Epidermal melanocyte (primary cell): Measurements from ENCODE around the gene CHRNB2.
"Not testable (repeated sequence)": the region's sequence is repeated elsewhere in the genome, so short reads cannot be mapped to it uniquely, and the experiment has no call there.

Source experiments
- DNase-seq: peaks from one replicate; pipeline ENCODE4 v3.0.0; 2011; ENCODE audit warnings: low spot score; ENCODE audit not compliant: insufficient read length

The CHRNB2 gene

GRCh38 chr1:154567386-154568156 is at the start of gene CHRNB2:
TSS of gene CHRNB2 (plus strand) at chr1:154567778. CDS start at chr1:154568045, 267 bp downstream.
- peak; percentile 69 for DNase-seq

- no peak for DNase-seq
Observed at GRCh38 chr1:154519591-154519991, 48.0 kb upstream of the CHRNB2 start.

- no peak for DNase-seq
Observed at GRCh38 chr1:154520333-154520732, 47.2 kb upstream of the CHRNB2 start.

- no peak for DNase-seq
Observed at GRCh38 chr1:154521695-154522094, 45.9 kb upstream of the CHRNB2 start.

GRCh38 chr1:154524881-154525280 is 42.7 kb upstream of the CHRNB2 start:
- DNase-seq, result no peak

GRCh38 chr1:154527192-154527591 is 40.4 kb upstream of the CHRNB2 start:
- no peak for DNase-seq

- no peak for DNase-seq
Observed at GRCh38 chr1:154529308-154529707, 38.3 kb upstream of the CHRNB2 start.

- DNase-seq, result not testable (repeated sequence)
Observed at GRCh38 chr1:154531950-154532349, 35.6 kb upstream of the CHRNB2 start.

- DNase-seq, result no peak
Observed at GRCh38 chr1:154533952-154534844, 33.4 kb upstream of the CHRNB2 start.

GRCh38 chr1:154536570-154536969 is 31.0 kb upstream of the CHRNB2 start:
- peak; percentile 70 for DNase-seq

- DNase-seq, result no peak
Observed at GRCh38 chr1:154539486-154540483, 27.8 kb upstream of the CHRNB2 start.

GRCh38 chr1:154541231-154541630 is 26.3 kb upstream of the CHRNB2 start:
- DNase-seq, result no peak

- peak; percentile 73 for DNase-seq
Observed at GRCh38 chr1:154546264-154547063, 21.1 kb upstream of the CHRNB2 start.

GRCh38 chr1:154547105-154547732 is 20.4 kb upstream of the CHRNB2 start:
- DNase-seq, result no peak

GRCh38 chr1:154548028-154548427 is 19.6 kb upstream of the CHRNB2 start:
- no peak for DNase-seq

- no peak for DNase-seq
Observed at GRCh38 chr1:154549202-154549770, 18.3 kb upstream of the CHRNB2 start.

- DNase-seq, result no peak
Observed at GRCh38 chr1:154550070-154550469, 17.5 kb upstream of the CHRNB2 start.

GRCh38 chr1:154550657-154551056 is 16.9 kb upstream of the CHRNB2 start:
- DNase-seq, result no peak

GRCh38 chr1:154551474-154551873 is 16.1 kb upstream of the CHRNB2 start:
- no peak for DNase-seq
